ENCODE results near the gene PIK3R6.

GRCh38 chr17:8900626-8901585 is 33.4 kb upstream of the PIK3R6 start:
- no peak for TF ChIP-seq JUND (IDR thresholded peaks at IDR 0.05; ENCODE audit: low read depth, low read length)
- peak; percentile 16 to 18 (median 17); a peak in 2 of 6 replicates for TF ChIP-seq CTCF (IDR thresholded peaks at IDR 0.05 in 2 of 3, conservative IDR thresholded peaks at IDR 0.05 in 1 of 3; ENCODE audit: control insufficient read depth in 2 of 3, extremely low read depth in 1 of 3, insufficient read depth in 1 of 3, low read depth in 3 of 3, low read length in 3 of 3)
- TF ChIP-seq HDAC2 (IDR thresholded peaks at IDR 0.05), result no peak
- TF ChIP-seq E4F1 (IDR thresholded peaks at IDR 0.05; ENCODE audit: borderline replicate concordance, partially characterized antibody), result no peak
- no peak for TF ChIP-seq NRF1 (conservative IDR thresholded peaks at IDR 0.05; ENCODE audit: low read depth, low read length)
- TF ChIP-seq JUNB (IDR thresholded peaks at IDR 0.05), result 0 out of 2 replicates have a peak, but pooled peaks have one; percentile 28
- no peak for TF ChIP-seq E2F4 (IDR thresholded peaks at IDR 0.05; ENCODE audit: low read depth, low read length)
- no peak for TF ChIP-seq ZNF274 (IDR thresholded peaks at IDR 0.05; ENCODE audit: insufficient read depth, insufficient read length)
- TF ChIP-seq REST (IDR thresholded peaks at IDR 0.05; ENCODE audit: low read depth, low read length), result no peak
- no peak for TF ChIP-seq MXI1 (IDR thresholded peaks at IDR 0.05; ENCODE audit: low read depth, low read length)
- TF ChIP-seq POLR2AphosphoS5 (IDR thresholded peaks at IDR 0.05; ENCODE audit: low read length), result peak; percentile 59; the same call in 1 of the 2 replicates

All from GM12878 (cell line).